WTC11 (cell line): ENCODE results near the gene RIMBP2. TPM values are rescaled to one million over a fixed set of nuclear protein-coding genes. Genes with fewer than 3 reads are reported as not detected.

Experiments used
- ATAC-seq: fragments of 200-7000 bp; cut with Tn5 transposase; 2 replicates; pipeline ENCODE4 v1.10.0; 2021; ENCODE audit warnings: mild to moderate bottlenecking, moderate library complexity
- CTCF ChIA-PET: fragments of 300-600 bp; sonication (Branson Sonifier 250); formaldehyde crosslinking; loops from one replicate; lab custom pipeline; 2021; ENCODE audit warnings: antibody characterized with exemption; lab: Charles Lee
- POLR2A ChIA-PET: fragments of 350-600 bp; sonication (Branson Sonifier 250); formaldehyde crosslinking; loops from one replicate; lab custom pipeline; 2021; ENCODE audit warnings: antibody characterized with exemption; lab: Charles Lee
- DNase-seq: peaks from one replicate; pipeline ENCODE4 v3.0.0; 2021; ENCODE audit warnings: low spot score
- H3K27ac Mint-ChIP-seq: 2 replicates; pipeline ENCODE4 v1.8.0; 2021; ENCODE audit warnings: mixed read lengths
- H3K27me3 Mint-ChIP-seq: 2 replicates; pipeline ENCODE4 v1.8.0; 2021; ENCODE audit warnings: low read depth, mild to moderate bottlenecking, moderate library complexity, mixed read lengths
- H3K36me3 Mint-ChIP-seq: 2 replicates; pipeline ENCODE4 v1.8.0; 2021; ENCODE audit warnings: mixed read lengths
- H3K4me1 Mint-ChIP-seq: 2 replicates; pipeline ENCODE4 v1.8.0; 2022; ENCODE audit warnings: mixed read lengths
- H3K4me3 Mint-ChIP-seq: 2 replicates; pipeline ENCODE4 v1.8.0; 2021; ENCODE audit warnings: mild to moderate bottlenecking, moderate library complexity, mixed read lengths
- H3K9me3 Mint-ChIP-seq: 2 replicates; pipeline ENCODE4 v1.8.0; 2021; ENCODE audit warnings: mixed read lengths
- AFF4 ChIP-seq: sonication (generic); formaldehyde crosslinking; IDR thresholded peaks from 2 replicates; pipeline ENCODE4 v1.8.1; 2023; ENCODE audit warnings: mild to moderate bottlenecking, missing genetic modification reagents, borderline replicate concordance
- ATF2 ChIP-seq: sonication (generic); formaldehyde crosslinking; IDR thresholded peaks from 2 replicates; pipeline ENCODE4 v1.8.1; 2022; ENCODE audit warnings: low read depth, missing genetic modification reagents, borderline replicate concordance
- ETV6 ChIP-seq: sonication (generic); formaldehyde crosslinking; IDR thresholded peaks from 2 replicates; pipeline ENCODE4 v1.8.1; 2022; ENCODE audit warnings: mild to moderate bottlenecking, missing genetic modification reagents
- GRHL2 ChIP-seq: fragments of 250-450 bp; sonication (Bioruptor Pico); IDR thresholded peaks from 2 replicates; pipeline ENCODE4 v1.8.0; 2022; ENCODE audit warnings: mild to moderate bottlenecking, moderate library complexity; ENCODE audit not compliant: insufficient replicate concordance, severe bottlenecking
- IRF2 ChIP-seq: sonication (generic); formaldehyde crosslinking; IDR thresholded peaks from 2 replicates; pipeline ENCODE4 v1.8.0; 2022; ENCODE audit warnings: low read depth, missing genetic modification reagents, borderline replicate concordance
- MYBL2 ChIP-seq: sonication (generic); formaldehyde crosslinking; IDR thresholded peaks from 2 replicates; pipeline ENCODE4 v1.8.1; 2023; ENCODE audit warnings: mild to moderate bottlenecking, moderate library complexity, missing genetic modification reagents
- NR2C2 ChIP-seq: sonication (generic); formaldehyde crosslinking; IDR thresholded peaks from 2 replicates; pipeline ENCODE4 v1.8.0; 2022; ENCODE audit warnings: mild to moderate bottlenecking, missing genetic modification reagents
- TEAD1 ChIP-seq: sonication (generic); formaldehyde crosslinking; IDR thresholded peaks from 2 replicates; pipeline ENCODE4 v1.8.0; 2022; ENCODE audit warnings: mild to moderate bottlenecking, missing genetic modification reagents
- TEAD4 ChIP-seq: sonication (generic); formaldehyde crosslinking; IDR thresholded peaks from 2 replicates; pipeline ENCODE4 v1.8.0; 2022; ENCODE audit warnings: mild to moderate bottlenecking, missing genetic modification reagents
- ZNF232 ChIP-seq: sonication (generic); formaldehyde crosslinking; IDR thresholded peaks from 2 replicates; pipeline ENCODE4 v1.8.0; 2022; ENCODE audit warnings: mild to moderate bottlenecking, missing genetic modification reagents
- ZNF263 ChIP-seq: sonication (generic); formaldehyde crosslinking; IDR thresholded peaks from 2 replicates; pipeline ENCODE4 v1.8.1; 2022; ENCODE audit warnings: low read depth, mild to moderate bottlenecking, moderate library complexity, missing genetic modification reagents
- ZNF317 ChIP-seq: sonication (generic); formaldehyde crosslinking; IDR thresholded peaks from 2 replicates; pipeline ENCODE4 v1.8.1; 2023; ENCODE audit warnings: low read depth, mild to moderate bottlenecking, moderate library complexity, missing genetic modification reagents, borderline replicate concordance
- ZNF396 ChIP-seq: fragments of 250-450 bp; sonication (Bioruptor Pico); IDR thresholded peaks from 2 replicates; pipeline ENCODE4 v1.8.0; 2021; ENCODE audit warnings: mild to moderate bottlenecking, moderate library complexity, borderline replicate concordance
- ZNF532 ChIP-seq: fragments of 250-450 bp; sonication (Bioruptor Pico); IDR thresholded peaks from 2 replicates; pipeline ENCODE4 v1.9.0; 2021; ENCODE audit warnings: mild to moderate bottlenecking, borderline replicate concordance
- ZSCAN18 ChIP-seq: fragments of 250-450 bp; sonication (Bioruptor Pico); IDR thresholded peaks from 2 replicates; pipeline ENCODE4 v2.1.2; 2022; ENCODE audit warnings: mild to moderate bottlenecking, moderate library complexity
- total RNA-seq: library from RNA; stranded (reverse); gene quantifications from 3 replicates; pipeline ENCODE4 v1.2.3, GENCODE V29; 2021
- TF ChIP-seq, protein P1 (sequence below): sonication (generic); formaldehyde crosslinking; IDR thresholded peaks from 2 replicates; pipeline ENCODE4 v1.8.0; 2023; ENCODE audit warnings: mild to moderate bottlenecking, missing genetic modification reagents
- TF ChIP-seq, protein P2 (sequence below): sonication (generic); formaldehyde crosslinking; IDR thresholded peaks from 2 replicates; pipeline ENCODE4 v1.8.0; 2022; ENCODE audit warnings: mild to moderate bottlenecking, missing genetic modification reagents

The RIMBP2 gene
- total RNA-seq, 1 experiment from 2014 or later, result 2.6 TPM

GRCh38 chr12:130391186-130391585, 324.9 kb downstream of the RIMBP2 start (continued):
- TF ChIP-seq AFF4 (CRISPR knock-in tag) (no peak), ZNF317 (CRISPR knock-in tag) (no peak), NR2C2 (CRISPR knock-in tag) (no peak)
- TF ChIP-seq, all 79 proteins: peak for 0

DNA sequence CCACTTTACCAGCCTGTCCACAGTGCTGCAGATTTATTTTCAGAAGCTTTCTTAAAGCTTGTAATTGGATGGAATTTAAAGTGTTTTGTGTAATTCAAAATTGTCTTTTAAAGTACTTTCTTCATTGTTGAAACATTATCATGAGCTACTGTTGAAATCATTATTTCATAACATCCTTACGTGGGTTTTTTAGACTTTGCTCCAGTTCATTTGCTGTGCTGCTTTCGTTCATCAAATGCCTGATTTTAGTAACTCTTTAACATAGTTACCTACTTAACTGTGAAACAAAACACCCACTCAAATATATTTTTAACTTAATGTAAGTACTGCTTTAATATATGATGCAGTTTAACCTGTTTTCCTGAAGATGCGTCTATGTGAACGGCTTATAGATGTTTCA, 330.9 kb downstream of the RIMBP2 start:
- ATAC-seq (no peak), DNase-seq (no peak)
- CTCF ChIA-PET, result no interaction called here
- H3K4me1 Mint-ChIP-seq, result no peaks in the 10 kb centered on the region
- peaks cover 21% of the 10 kb centered on the region for H3K36me3 Mint-ChIP-seq
- POLR2A ChIA-PET, result no interaction called here
- H3K27ac Mint-ChIP-seq, result no peak overlapping the region
- H3K27me3 Mint-ChIP-seq, result peaks cover 7% of the 10 kb centered on the region; the same call in 1 of the 2 replicates
- no peak overlapping the region for H3K4me3 Mint-ChIP-seq
- H3K9me3 Mint-ChIP-seq, result peaks cover 68% of the 10 kb centered on the region
- no peak for TF ChIP-seq TEAD4 (CRISPR knock-in tag)
- no peak for TF ChIP-seq ETV6 (CRISPR knock-in tag)
- no peak for TF ChIP-seq ZNF232 (CRISPR knock-in tag)
- TF ChIP-seq, protein P1, sequence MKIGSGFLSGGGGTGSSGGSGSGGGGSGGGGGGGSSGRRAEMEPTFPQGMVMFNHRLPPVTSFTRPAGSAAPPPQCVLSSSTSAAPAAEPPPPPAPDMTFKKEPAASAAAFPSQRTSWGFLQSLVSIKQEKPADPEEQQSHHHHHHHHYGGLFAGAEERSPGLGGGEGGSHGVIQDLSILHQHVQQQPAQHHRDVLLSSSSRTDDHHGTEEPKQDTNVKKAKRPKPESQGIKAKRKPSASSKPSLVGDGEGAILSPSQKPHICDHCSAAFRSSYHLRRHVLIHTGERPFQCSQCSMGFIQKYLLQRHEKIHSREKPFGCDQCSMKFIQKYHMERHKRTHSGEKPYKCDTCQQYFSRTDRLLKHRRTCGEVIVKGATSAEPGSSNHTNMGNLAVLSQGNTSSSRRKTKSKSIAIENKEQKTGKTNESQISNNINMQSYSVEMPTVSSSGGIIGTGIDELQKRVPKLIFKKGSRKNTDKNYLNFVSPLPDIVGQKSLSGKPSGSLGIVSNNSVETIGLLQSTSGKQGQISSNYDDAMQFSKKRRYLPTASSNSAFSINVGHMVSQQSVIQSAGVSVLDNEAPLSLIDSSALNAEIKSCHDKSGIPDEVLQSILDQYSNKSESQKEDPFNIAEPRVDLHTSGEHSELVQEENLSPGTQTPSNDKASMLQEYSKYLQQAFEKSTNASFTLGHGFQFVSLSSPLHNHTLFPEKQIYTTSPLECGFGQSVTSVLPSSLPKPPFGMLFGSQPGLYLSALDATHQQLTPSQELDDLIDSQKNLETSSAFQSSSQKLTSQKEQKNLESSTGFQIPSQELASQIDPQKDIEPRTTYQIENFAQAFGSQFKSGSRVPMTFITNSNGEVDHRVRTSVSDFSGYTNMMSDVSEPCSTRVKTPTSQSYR (CRISPR knock-in tag), result no peak
- TF ChIP-seq, protein P2, sequence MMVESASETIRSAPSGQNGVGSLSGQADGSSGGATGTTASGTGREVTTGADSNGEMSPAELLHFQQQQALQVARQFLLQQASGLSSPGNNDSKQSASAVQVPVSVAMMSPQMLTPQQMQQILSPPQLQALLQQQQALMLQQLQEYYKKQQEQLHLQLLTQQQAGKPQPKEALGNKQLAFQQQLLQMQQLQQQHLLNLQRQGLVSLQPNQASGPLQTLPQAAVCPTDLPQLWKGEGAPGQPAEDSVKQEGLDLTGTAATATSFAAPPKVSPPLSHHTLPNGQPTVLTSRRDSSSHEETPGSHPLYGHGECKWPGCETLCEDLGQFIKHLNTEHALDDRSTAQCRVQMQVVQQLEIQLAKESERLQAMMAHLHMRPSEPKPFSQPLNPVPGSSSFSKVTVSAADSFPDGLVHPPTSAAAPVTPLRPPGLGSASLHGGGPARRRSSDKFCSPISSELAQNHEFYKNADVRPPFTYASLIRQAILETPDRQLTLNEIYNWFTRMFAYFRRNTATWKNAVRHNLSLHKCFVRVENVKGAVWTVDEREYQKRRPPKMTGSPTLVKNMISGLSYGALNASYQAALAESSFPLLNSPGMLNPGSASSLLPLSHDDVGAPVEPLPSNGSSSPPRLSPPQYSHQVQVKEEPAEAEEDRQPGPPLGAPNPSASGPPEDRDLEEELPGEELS (CRISPR knock-in tag), result no peak
- no peak for TF ChIP-seq ZSCAN18 (CRISPR knock-in tag)
- no peak for TF ChIP-seq GRHL2 (CRISPR knock-in tag)
- TF ChIP-seq ATF2 (CRISPR knock-in tag), result no peak
- TF ChIP-seq TEAD1 (CRISPR knock-in tag), result no peak
- no peak for TF ChIP-seq MYBL2
- no peak for TF ChIP-seq ZNF396 (CRISPR knock-in tag)
- no peak for TF ChIP-seq ZNF532 (CRISPR knock-in tag)
- no peak for TF ChIP-seq IRF2 (CRISPR knock-in tag)
- TF ChIP-seq ZNF263 (CRISPR knock-in tag), result no peak
